ENCODE results near the gene PUSL1.

PUSL1 gene

DNA sequence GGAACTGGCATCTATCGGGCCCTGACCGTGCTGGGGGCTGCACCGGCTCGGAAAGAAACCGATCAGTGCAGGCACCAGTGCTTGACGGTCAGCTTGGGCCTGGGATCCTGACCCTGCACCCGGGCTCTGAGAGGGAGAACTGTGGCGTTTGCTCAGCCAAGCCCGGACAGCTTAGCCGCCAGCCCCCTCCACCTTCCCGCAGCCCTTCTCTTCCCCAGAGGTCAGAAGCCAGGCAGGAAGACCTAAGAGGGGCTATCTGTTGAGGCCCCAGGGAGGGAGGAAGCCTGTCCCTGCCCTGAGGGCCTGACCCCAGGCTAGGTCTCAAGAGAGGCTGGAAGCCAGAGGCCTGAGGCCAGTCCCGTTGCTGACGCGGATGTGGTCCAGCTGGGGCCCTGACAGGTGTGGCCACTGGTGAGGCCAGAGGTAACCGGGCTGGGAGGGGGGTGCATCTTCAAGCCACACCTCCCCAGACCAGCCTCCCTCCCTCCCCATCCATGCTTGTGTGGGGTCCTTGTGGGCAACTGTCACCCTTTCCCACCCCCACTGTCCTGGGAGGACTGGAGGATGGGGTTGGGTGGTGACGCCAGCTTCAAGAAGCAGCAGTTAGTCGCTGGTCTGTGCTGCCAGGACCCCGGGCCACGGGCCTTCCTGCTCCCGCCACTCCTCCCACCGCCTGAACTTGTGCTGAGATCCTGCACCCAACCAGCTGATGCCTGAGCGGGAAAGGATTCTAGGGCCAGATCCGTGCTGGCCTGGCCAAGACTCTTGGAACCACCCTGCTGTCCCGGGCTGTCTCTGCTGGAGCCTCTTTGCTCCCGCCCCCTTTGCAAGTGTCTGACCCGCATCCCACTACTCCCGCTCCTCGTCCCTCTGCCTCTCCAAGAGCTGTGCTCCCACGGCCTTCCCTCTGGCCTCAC lies 43.4 kb downstream of the PUSL1 start:
- in situ Hi-C loops (cut with MboI; ENCODE audit: low sequenced_read_pairs), result no loop called here

DNA sequence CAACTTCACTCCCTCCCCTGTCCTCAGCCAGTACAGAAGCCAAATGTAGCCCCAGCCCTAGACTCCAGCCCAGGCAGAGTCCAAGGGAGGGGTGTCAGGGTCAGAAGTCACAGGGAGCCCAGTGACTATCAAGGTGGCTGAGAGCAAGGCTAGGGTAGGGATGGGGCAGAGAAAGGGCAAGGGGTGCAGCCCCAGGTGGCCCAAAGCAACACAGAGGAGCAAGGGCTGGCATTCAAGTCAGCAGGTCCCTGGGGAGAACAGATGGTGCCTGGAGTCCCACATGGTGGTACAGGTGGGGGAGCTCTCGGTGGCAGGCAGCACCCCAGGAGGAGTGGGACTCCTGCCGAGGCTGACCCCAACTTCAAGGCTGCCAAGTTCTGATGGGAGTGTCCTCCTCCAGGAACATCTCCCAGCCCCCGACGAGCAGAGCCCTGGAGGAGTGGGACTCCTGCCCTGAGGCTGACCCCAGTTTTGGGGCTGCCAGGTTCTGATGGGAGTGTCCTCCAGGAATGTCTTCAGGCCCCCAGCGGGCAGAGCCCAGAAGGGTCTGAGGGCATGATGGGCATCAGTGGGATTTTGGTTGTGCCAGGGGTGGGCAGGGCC lies 44.5 kb downstream of the PUSL1 start:
- in situ Hi-C loops (cut with MboI; ENCODE audit: low sequenced_read_pairs), result no loop called here

DNA sequence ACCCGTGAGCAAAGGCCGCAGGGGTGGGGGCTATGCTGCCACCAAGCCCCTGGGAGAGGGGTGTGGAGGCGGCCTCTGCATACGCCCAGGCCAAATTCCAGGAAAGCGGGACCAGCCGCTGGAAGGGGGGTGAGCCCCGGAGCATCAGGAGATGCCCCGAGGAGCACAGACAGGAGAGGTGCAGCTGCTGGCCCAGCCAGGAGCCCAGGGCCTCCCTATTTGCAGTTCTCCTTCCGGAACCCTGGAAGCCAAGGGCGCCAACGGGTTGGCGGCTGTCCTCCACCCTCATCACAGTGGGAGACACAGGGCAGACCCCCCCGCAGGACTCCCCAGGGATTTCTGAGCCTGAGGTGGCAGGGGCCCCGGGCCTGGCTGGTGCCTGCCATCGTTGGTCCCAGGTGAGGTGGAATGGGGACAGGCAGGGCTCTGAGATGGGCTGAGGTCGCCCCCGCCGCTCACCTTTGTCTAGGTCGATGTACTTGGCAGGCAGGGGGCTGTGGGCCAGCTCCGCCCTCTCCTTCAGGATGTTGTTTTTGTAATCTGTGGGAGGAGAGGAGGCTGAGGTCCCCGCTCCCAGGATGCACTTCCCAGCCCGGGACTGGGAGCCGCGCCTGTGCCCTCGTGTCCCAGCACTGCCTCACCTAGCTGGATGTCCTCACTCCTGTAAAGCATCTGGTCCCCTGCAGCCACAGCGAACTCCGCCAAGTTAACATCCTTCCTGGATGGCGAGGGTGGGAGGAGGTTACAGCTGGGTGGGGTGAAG lies 45.2 kb downstream of the PUSL1 start:
- in situ Hi-C loops (cut with MboI; ENCODE audit: low sequenced_read_pairs), result no loop called here

DNA sequence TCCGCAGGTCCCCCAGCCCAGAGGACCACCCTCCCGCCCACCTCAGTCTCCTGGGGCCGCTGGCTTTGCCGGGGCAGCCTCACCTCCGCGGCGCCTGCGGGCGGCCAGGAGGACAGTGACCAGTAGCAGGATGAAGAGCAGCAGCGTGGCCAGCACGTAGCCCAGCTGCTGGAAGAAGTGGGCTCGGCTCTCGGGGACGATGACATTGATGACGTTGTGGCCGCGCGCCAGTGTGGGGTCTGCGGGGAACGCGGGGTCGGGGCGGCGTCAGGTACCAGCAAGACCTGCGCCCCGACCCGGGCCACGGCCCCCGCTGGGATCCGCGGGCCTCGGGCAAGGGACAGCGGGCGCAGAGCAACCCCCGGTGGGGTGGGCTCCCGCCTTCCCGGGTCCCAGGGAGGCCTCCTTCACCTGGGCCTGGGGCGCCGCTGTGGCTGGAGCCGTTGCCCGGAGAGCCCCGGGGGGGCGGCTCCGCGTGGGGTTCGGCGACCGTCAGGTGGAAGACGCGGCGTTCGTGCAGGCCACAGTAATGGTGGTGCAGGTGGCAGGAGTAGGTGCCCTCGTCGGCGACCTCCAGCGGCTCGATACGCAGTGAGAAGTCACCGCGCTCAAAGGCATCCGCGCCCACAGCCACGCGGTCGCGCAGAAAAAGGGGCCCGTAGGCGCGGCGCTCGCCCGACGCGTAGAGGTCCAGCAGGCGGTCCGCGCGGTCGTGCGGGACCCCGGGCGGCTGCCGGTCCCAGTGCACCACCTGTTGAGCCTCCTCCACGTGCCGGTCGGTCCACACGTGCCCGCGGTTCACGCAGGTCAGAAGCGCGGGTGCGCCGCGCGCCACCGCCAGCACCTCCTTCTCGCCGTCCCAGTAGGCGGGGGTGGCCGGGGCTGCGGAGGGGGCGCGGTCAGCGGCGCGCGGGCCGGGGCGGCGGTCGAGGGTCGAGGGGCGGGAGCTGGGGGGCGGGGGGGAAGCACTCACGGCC lies 46.2 kb downstream of the PUSL1 start:
- in situ Hi-C loops (cut with MboI; ENCODE audit: low sequenced_read_pairs), result no loop called here

DNA sequence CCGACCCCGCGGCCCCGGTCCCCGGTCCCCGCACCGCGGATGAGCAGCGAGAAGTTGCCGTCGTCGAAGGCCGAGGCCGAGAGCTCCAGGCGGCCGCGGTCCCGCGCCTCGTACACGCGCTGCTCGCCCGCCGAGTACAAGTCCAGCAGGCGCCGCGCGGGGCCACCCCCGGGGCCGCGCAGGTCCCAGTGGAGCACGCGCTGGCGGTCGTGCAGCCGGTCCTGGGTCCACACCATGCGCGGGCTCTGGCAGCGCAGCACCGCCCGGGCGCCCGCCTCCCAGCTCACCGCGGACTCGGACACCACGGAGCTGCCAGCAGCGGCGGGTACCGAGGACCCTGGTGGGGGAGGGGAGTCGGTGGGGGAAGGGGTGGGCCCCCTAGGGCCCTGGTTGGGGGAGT lies 47.0 kb downstream of the PUSL1 start:
- in situ Hi-C loops (cut with MboI; ENCODE audit: low sequenced_read_pairs), result no loop called here

DNA sequence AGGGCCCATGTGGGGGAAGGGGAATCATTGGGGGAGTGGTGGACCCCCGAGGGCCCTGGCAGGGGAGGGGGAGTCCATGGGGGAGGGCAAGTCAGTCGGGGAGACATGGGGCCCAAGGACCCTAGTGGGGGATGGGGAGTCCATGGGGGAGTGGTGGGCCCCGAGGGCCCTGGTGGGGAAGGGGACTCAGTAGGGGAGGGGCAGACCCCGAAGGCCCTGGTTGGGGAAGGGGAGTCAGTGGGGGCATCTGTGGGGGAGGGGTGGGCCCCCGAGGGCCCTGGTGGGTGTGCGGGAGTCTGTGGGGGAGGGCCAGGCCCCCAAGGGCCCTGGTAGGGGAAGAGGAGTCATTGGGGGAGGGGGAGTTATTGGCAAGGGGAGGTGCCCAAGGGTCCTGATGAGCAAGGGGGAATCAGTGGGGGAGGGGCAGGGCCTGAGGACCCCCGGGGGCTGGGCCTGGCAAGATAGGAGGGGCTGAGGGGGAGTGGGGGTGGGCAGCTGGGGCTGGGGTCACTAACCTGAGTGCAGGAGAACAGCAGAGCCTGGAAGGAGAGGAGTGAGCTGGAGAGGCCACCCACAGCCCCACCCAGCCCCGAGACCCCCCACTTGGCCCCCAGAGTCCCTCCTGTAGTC lies 47.9 kb downstream of the PUSL1 start:
- in situ Hi-C loops (cut with MboI; ENCODE audit: low sequenced_read_pairs), result no loop called here

DNA sequence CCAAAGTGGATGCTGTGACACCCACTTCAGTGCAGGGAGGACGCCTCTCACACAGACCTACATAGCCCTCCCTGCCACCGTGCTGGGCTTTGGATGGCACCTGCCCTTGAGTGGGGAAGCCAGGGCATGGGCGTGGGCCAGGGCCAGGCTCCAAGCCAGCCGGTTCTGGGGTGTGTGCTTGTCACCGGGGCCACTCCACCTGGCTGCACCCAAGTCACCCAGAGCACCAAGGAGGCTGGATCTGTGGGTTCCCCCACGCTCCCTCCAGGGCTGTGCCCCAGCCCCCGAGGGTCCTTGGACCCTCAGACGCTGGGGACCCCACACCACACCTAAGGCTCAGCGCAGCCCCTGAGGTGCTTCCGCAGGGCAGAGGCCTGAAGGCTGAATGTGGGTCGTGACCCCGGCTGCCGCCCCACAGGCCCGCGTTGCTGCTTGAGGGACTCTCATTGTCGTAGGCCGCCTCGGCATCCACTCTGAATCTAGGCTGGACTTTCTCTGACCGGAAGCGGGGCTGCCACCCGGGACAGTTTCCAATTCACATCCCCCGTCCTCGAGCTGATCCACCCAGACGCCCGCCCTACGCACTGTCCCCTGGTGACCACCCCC lies 48.5 kb downstream of the PUSL1 start:
- in situ Hi-C loops (cut with MboI; ENCODE audit: low sequenced_read_pairs), result no loop called here

DNA sequence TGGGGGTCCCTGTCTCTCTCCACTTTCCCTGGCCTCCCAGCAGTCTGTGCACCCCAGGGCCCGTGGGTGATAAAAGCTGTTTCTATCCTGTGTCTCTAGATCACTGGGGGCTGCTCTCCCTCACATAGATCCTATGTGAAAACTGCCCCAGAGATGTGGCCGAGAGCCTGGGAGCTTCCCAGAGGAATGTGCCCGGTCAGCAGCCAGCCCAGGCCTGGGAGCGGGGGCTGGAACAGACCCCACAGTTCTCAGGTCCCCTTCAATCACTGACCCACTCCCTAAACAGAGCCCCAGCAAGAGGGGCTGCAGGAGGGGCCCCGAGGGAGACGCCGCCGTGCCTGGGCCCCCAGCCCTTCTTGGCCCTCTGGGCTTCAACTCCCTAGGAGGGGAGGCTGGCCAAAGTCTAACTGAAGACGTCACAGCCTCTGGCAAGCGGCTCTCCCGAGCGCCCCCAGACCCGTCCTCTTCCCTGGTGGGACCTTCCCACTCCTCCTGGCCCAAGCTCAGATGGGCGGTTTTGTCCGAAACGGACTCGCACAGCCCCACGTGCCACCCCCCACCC lies 49.6 kb downstream of the PUSL1 start:
- in situ Hi-C loops (cut with MboI; ENCODE audit: low sequenced_read_pairs), result no loop called here

DNA sequence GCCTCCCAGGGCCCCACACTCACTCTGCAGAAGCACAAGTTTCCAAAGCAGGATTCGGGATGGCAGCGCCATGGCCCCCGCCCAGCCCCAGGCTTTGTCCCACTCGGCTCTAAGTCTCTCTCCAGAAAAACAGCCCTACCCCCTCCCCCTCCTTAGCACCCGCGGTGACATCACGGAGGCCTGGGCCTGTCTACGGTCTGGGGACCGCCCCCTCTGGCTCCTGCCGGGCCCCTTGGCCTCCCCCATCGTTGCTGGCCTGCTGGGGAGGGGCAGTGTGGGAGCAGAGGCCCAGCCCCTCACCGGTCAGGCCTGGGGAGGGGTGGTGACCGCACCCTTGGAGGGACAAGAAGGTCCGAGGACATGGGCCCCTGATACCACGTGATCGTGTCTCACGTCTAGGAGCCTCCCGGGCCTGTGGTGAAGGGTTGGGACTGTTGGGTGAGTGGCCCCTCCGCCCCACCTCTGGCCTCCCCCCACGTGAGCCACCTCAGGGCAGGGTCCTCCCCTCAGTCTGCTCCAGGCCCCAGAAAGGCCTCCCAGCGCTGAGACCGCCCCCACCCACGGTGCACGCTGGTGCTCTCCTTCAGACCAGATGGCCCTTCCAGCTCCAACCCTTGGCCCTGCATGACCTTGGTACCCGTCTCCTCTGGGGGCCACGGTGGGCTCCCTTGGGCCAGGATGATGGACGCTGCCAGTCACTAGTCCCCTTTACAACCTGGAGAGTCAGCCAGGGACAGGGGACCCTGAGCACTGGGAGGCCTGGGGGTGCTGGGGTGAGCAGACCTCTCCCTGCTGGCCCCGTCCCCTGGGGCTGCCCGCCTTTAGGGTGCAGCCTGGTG lies 50.3 kb downstream of the PUSL1 start, which contains the start of gene MXRA8:
TSS of gene MXRA8 (minus strand) at position 123 of the 839 bp plus-strand sequence. CDS start at position 72, 51 bp downstream.
- in situ Hi-C loops (cut with MboI; ENCODE audit: low sequenced_read_pairs), result no loop called here

DNA sequence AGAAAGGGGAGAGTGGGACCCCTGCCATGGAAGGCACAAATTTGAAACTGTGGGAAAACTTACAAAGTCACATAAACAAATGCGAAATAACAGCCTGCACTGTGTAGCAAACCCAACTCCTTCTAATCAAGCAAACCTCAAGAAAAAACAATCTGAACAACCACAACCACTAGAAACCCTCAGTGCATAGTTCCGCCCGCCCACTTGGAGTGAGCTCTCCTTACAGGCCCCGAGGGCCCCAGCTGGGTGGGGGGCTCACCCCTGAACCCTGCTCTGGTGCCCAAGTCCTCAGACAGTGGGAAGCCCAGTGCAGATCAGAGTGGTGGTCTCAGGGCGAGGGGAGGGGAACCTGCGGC lies 50.9 kb downstream of the PUSL1 start:
- in situ Hi-C loops (cut with MboI; ENCODE audit: low sequenced_read_pairs), result no loop called here

DNA sequence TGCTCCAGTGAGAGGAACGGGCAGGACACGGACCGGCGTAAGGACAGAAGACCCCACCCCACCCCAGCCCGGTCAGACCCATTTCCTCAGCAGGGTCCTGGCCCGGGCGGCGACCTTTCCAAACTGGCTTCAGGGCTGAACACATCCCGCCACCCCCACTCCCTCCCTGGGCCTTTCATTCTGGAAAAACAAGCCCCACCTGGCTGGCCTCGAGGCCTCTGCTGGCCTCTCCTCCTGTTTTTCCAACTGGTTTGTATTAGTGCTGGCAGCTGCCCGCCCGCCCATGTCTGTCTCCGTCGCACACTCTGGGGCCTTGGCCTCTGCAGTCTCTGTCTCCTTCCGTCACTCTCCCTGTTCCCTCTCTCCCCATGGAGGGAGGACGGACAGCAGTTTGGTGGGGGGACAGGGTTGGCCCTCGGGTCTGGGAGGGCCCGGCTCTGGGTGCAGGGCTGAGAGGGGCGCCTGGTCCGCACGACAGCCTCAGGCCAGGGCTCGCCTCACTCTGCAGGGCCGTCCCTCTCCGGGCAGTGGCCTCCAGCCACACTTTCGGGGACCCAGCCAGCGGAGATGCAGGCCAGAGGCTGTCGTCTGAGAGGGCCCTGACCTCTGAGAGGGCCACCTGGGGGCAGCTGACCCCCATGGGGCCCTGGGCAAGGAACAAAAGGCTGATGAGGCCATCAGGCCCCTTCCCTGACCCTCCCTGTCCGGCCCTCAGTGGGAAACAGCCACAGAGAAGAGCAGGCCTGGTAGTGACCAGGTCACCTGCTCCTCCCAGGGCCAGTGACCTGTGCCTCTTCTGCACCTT lies 51.5 kb downstream of the PUSL1 start:
- in situ Hi-C loops (cut with MboI; ENCODE audit: low sequenced_read_pairs), result no loop called here

DNA sequence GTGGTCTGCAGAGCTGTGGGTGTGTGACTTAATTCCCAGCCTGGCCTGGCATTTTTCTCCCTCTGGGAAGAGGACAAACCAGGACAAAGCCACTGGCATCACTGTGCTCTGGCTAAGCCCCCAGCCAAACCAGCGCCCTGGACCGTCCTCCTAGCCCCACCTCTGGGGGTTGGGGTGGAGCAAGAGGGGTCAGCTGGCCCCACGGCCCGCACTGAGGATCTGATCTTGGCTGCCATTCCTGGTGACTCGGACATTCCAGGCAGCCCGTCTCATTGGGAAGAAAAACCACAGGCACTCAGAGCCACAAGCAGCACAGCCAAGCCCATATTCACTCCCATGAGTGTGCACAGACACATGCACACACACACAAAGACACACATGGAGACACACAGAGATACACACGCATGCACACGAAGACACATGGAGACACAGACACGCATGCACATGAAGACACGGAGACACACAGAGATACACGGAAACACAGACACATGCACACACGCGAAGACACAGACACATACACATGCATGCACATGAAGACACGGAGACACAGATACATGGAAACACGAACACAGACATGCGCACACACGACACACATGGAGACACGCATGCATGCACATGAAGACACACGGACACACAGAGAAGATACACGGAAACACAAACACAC lies 52.2 kb downstream of the PUSL1 start:
- in situ Hi-C loops (cut with MboI; ENCODE audit: low sequenced_read_pairs), result no loop called here

Data from HL-60/S4 treated with phorbol 12-myristate 13-acetate at 8.2 ng/mL for 4 days and 3 days (cell line).